DMS53 treated with DMSO at 0.1 percent for 48 hours (cell line): ENCODE measurements around the gene CCHCR1.

Source experiments
- DNase-seq: peaks from one replicate; lab custom pipeline; 2025; ENCODE audit not compliant: unreplicated experiment; lab: John Stamatoyannopoulos, UW

The CCHCR1 gene

DNA sequence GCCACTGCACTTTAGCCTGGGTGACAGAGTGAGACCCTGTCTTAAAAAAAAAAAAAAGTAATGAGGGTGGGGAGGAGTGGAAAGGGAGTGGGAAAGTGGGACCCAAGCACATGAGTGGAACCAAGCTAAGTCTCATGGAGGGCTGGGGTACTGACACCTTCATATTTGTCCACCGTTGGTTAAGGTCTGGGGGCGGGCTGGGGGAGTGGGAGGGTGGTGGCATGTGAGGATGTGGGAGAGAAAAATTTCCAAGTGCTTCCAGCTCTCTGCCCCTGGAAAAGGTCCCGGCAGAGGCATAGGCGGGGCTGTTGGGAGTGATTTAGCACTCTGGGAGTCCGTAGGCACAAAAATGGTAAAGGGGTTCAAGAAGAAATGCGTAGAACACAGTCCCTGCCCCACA, 24.8 kb downstream of the CCHCR1 start:
- DNase-seq: no peak

DNA sequence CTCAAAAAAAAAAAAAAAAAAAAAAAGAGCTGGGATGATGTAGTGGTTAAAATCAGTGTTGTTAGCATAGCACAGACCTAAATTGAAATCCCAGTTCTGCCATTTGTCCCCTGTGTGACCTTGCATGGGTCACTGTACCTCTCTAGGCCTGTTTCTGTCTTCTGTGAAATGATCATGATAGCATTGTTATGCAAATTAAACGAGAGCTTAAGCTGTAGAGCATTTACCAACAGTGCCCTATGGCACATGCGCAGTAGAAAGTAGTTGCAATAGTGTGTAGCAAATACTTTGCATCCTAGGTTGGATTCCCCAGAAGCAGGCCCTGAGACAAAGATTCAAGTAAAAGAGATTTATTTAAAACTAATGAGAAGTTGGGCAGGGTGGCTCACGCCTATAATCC, 26.0 kb downstream of the CCHCR1 start:
- DNase-seq: no peak

DNA sequence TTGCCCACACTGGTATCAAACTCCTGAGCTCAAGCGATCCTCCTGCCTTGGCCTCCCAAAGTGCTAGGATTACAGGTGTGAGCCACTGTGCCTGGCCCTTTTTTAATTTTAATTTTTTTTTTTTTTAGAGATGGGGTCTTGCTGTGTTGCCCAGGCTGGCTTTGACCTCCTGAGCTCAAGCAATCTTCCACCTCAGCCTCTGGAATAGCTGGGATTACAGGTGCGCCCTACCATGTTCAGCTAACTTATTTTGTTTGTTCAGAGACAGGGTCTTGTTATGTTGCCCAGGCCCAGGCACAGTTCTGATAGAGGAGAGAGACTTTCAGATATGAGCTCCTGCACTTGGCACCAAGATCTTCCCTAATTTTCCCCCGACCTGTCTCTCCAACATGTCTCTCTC, 26.9 kb downstream of the CCHCR1 start:
- no peak for DNase-seq

DNA sequence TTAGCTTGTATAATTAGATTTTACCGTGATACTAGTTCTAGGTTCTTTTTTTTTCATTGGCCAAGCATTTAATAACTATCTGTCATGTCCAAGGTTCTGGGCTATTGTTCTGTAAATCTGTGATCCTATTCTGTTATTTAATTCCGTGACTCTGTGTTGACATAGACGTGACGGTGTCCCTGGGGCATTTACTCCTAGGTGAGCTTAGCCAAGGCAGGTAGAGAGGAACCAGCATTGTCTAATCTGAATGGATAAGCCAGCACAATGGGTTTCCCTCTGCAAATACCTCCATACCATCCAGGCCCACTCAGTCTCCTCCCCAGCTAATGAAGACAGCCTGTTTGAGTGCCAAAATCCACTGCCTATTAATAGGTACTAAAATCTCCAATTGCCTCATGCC, 28.5 kb downstream of the CCHCR1 start:
- DNase-seq: no peak

DNA sequence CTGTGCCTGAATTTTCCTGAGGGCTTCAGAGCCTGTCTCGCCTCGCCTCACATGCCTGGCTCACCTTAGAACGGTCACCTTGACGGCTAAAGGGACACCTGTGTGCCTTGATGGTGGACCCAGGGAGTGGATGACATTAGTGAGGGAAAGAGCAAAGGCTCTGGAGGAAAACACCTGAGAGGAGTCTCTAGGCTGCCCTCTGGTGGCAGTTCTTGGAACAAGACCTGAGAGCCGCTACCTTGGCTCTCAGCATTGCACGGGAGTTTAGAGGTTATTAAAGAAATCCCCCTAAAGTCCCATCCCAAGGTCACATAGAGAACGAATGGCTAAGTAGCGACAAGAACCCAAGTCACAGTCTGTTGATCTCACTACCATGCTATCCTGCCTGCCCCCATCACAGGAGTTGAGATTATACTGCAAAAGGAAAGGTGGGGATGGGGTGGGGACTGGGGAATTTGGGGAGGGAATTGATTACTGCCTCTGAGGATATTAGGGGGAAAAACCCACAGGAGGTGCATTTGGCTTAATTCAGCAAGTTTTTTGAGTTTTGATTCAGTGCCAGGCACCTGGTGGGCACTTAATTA, 29.4 kb downstream of the CCHCR1 start:
- DNase-seq: peak; percentile 45

DNA sequence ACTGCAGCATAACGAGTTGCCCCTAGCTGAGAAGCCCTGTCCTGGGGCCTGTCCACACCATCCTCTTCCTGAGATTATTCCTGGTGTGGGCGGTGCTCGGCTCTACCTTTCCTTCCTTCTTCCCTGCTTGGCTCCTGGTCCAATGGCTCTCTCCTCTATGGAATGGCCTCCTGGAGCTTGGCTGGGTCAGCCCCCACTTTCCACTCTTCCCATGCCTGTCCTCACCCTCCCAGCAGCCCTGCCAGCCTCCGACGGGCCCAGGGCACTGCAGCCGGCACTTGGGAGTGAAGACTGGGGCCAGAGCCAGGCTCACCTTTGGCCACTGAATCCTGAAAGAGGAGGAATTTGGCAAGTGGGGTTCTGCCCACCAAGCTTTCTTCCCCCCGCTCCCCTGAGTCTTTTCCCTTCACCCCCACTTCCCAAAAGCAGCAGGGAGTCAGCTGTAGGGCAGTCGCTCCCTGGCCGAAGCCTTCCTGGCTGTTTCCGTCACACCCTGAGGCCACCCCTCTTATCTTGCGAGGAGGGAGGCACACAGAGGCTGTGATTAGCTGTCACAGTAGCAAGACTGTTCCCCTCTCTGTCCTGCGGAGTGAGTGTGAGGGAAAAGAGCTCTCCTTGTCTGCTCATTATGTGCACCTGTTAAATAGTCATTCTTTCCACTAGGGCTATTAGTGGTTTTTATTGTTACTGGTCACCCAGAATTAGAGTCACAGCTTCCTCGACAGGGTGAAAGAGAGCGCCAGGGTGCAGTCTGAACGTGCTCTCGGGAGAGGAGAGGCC, 31.0 kb downstream of the CCHCR1 start:
- no peak for DNase-seq

DNA sequence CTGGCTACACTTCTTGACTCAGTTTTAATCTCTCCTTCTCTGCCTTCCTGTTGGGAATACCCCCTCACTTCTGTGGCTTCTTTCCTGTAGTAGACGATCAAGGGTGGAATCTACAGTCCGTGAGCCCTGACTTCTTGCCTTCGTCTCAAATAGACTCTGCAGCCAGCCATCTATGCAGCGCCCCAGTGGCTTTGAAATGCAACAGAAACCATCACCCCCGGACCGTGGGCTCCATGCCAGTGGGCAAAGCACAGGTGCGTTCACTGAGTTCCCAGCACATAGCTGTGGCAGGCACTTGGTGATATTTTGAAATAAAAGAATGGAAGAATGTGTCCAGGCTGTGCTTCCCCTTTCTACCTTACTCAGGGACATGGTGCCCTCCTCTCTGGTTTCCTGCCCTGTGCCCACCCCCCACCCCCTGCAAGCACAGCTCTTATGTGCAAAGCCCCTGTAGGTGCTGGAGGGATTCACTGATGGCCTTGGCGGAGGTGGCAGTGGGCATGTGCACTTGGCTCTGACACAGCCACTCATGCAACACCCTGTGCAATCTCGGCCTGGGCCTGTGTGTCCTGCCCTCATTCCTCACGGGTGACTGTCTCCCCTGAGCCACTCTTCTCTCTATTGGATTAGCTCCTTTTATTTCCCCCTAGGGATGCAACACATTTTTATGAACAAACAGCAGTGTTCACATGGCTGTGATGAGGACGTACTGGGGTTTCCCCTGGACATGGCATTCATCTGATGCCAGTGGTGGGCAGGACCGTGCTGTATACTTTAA, 31.8 kb downstream of the CCHCR1 start:
- no peak for DNase-seq

DNA sequence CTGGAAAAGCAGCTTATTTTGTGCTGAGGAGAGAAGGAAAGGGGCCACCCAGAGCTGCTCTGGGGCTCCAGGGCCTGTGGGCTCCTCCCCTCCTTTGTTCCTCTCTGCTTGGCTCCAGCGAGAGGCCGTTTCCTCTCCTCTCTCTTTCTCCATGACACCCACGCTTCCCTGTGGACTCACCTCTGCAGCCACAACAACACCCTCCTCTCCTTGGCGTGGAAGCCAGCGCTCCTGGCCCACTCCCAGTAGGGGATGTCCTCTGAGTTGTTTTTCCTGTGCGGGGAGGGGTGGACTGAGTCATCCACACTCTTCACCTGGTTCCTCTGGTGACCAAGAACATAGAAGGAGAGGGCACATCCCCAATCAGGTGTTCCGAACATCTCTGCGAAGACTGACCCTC, 32.4 kb downstream of the CCHCR1 start:
- no peak for DNase-seq

DNA sequence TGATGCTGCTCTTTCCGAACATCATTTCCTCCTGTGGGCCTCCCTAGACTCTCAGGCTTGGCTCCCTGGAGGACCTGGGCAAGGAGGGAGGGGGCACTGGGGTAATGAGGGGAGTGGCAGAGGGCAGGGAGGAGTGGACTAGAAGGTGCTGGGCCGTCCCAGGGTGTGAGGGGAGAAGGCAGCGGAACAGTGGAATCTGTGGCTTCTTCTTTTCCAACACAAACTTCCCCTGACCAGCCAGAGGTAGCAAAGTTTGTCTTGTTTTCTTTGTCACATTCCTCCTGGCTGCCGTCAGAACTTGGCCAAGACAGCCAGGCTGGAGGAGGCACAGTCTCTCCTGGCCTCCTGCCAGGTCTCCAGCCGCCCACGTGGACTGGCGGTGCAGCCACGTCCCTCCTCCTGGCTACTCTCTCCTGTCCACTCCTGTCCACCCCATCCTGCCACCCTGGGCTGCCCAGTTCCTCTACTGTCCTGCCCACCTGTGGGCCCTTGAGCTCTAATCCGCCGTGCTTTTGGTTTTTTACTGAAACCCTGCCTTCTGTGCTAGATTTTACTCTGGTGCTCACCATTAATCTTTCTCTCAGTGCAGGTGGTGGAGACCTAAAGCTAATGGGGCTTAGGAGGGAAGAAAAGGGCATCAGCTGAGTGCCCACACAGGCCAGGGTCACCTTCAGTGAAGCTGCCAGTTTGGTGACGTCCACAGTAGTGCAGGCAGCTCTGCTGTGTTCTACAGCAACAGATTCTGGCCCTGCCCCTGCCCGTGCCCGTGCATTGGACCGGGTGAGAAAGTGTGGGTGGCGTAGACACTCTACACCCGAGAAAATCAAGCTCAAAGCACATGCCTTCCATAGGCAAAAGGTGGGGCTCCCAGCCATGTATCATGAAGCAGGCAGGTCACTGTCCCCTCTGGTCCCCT, 34.6 kb downstream of the CCHCR1 start:
- no peak for DNase-seq

DNA sequence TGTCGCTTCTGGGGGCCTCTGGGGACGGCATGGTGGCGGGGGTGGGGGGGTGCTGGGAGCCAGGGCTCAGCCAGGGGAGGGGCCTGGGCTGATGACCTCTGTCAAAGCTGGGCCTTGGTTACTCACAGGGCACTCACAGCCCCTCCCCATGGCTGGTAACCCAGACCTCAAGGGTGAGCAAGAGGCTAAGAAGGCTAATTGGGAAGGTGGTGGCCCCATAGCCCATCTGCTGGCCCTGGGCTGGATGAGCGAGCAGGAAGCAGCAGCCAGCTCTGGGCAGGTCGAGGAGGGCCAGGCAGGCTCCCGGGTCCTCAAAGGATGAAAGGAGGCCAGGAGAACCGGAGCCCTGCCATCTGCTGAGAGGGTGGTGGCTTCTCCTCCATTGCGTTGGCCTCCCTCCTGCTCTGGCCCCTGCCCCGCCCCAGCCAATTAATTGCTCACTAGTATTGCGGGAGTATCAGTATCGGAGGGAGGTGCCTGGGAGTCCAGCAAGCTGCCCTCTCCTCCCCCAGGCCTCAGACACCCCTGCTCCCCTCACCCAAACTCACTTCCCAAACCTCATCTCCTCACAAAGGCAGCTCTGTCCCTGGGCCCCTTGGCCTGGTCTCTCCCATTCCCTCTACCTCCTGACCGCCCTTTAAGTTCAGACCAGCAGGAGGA, 36.3 kb downstream of the CCHCR1 start:
- DNase-seq: no peak

DNA sequence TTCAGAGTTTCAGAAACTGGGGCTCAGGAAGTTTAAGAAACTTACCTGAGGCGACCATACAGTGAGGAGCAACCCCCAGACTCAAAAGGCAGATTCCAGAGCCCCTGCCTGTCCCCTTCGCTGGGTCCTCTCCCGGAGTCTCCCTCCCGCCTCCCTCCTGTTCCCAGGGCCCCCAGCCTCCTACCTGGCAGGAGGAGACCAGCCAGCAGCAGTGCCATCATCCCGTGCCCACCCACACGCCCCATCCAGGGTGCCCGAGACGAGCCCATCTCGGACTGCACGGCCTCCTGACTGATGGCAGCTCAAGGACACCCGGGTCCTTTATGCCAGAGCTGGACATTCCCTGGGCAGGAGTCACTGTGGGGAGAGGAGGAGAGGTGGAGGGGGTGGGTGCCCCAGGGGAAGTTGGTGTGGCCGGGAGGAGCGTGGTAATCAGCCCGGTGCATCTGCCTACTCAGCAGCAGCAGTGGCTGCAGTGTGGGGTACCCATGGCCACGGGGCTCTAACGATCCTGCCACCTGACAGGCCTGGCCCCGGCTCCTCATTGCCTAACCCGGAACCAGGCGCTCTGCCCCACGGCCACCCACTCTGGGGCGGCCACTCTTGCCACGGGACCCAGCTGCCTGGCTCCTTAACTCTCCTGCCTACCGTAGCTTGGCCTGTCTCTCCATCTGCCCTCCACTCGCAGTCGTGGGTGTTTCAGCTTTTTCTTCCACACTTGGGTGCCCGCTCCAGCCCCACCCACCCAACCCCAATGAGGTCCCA, 37.3 kb downstream of the CCHCR1 start, which contains the start of gene CDSN:
Gene CDSN (minus strand): TSS at position 296 of the 765 bp plus-strand sequence. CDS start 27 bp downstream, at position 269.
- no peak for DNase-seq

DNA sequence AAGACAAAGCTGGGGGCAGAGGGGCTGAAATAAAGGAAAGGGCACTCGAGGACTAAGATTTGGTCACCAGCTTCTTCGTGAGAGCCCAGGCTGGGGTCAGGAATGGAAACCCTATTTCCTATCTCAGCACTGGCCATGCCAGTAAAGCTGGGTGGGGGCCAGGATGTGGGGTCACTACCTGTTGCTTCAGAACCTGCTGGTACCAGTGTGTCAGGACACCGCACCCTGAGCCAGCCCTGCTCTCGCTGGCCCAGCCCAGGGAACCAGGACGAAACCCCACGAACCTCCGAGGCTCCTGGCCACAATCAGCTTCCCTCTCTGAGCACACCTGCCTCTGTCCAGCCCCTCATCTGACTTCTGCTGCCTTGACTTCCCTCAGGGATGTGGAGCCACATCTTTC, 39.4 kb downstream of the CCHCR1 start:
- DNase-seq: no peak

DNA sequence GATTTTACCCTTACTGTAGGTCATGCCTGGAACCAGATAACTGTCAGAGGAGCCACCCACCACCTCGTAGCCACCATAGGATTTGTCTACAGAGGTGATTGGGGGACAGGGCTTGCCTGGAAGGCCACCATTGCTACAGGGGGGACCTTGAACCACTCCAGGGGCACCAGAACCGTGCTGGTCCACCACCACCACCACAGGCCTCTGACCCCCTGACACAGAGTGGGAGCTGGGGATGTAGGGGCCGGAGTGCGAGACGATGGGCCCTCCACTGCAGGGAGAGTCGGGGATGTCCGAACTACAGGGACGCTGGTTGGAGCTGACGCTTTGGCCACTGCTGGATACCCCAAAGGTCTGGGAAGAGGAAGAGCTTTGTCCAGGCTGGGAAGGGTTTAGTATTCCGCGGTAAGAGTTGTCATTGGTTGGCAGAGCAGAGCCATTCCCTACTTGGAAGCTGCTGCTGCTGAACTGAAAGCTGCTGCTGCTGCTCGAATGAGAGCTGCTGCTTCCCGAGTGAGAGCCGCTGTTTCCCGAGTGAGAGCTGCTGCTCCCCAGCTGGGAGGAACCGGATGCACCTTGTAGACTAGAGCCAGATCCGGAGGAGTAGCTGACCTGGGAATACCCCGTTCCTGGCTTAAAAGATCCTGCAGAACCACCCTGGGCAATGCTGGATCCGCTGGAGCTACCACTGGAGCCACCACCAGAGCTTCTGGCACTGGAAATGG, 40.8 kb downstream of the CCHCR1 start:
- peak; percentile 9 for DNase-seq

DNA sequence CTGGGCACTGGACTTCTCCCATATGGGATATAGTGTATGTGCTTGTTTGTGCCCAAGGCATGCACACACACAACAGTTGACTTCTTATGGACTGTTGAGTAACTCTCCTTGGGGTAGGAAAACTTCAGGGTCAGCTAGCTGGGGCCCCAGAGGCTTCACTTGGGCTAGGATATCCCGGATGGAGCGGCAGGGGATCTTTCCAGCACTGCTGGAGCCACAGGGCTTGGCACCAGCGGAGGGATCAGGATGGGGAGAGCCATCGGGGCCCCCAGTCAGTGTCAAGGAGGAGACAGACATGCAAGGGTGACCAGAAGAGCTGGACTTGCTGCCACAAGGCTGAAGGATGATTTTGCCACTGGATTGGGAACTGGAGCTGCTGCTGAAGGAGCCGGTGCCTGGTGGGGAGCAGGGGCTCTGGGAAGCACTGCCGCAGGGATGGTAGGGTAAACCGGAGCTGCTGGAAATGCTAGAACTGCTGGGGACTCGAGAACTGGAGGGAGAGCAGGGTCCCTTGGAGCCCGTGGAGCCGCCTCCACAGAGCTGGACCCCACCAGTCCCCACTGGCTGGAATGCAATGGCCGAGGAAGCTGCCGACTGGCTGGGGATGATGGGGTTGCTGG, 41.6 kb downstream of the CCHCR1 start:
- no peak for DNase-seq

DNA sequence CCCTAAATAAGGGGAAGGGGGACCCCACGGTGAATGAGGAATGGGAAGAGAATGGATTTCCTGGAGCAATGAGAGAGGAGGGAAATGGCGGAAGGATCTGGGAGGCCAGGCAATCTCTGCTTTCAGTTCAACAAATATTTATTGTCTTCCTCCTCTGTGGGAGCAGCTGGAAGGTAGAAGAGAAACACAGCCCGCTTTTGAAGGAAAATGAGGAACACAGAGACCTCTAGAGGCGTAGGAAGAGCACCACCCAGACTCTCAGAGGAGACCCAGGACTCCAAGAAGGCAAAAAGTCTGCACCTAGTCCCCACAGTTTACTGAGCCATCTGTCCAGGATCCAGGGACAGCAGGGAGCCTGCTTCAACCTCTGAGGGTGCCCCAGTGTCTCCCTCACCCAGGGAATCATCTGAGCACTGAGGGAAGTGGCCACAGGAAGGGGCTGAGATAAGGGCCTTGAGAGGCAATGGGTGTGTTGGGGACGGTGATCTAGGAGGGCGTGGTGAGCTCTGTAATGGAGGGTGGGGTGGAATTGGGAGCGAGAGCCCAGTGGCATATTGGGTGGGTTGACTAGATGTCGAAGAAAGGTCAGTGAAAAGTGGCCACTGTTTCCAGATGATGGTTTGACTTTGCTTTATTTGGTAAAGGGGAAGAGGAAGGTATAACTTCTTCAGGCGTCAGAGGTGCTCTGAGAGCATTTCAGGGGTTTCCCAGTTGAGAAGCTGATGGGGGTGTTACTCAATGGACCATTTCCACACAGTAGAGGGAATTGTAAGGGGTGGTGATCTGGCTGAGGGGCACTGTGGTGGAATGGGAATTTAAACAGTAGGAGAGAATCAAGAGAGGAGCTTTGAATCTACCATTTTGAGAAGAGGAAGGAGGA, 42.4 kb downstream of the CCHCR1 start:
- no peak for DNase-seq

DNA sequence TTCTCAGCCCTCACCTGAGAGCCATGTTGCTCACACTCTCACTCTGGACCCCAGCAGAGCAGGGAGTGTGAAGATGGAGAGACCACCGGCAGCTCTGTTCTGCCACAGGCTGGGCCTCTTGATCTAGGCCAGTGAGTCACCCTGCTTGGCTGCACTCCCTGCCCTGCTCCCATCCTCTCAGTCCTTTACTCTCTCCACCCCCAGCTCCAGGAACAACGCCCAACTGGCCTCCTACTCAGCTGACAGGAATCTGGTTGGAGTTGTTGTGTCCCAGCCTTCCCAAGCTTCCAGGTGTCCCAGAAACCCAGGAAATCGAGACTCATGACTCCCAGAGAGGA, 43.1 kb downstream of the CCHCR1 start, which contains the start of gene PSORS1C1:
Gene PSORS1C1 (plus strand): TSS at position 260 of the 338 bp plus-strand sequence. CDS start 14,833 bp downstream, outside the sequence.
- DNase-seq: peak; percentile 14

DNA sequence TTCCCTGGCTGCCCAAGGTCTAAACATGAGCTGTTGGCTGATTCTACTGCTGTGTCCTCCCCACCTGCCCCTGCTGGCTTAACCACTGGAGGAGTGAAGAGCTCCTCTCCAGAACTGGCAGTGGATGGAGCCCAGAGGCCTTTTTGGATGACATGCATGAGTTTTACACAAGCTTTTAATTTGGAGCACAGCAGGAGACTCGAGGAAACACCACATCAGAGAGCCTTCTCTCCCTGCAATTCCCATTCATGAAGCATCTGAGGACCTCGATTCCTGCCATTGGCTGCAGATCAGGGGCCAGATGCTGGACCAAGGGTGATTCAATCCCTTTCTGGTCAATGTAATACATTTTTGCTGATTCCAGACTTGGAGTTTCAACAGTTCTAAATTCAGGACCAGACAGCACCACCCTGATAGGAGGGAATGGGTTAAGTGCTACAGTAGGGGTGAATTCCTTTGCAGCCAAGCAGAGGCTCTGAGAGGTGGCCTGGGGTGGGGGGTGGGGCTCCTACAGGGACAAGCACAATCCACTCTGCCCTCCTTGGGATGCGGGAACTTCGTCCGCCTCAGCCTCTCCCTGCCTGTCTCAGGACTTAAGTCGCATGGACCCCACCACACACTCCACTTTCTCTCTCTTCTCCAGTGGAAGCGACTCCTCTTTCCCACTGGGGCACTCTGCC, 43.6 kb downstream of the CCHCR1 start:
- no peak for DNase-seq
